BLaER1 treated with 17β-estradiol and CSF1 and Interleukin-3, amounts not matched to agents 10 nM and 100 nM (cell line): ENCODE results near the gene RIN1.
"Not testable (repeated sequence)": the region's sequence is repeated elsewhere in the genome, so short reads cannot be mapped to it uniquely, and the experiment has no call there.

ENCODE experiments used
- H3K27ac ChIP-seq, 11 experiments: shearing (Covaris generic); formaldehyde crosslinking; 2 replicates each; pipeline ENCODE4 v1.8.1; 2022
- H3K27me3 ChIP-seq, 11 experiments: shearing (Covaris generic); formaldehyde crosslinking; 2 replicates each; pipeline ENCODE4 v1.8.1; 2022
- H3K36me3 ChIP-seq, 11 experiments: shearing (Covaris generic); formaldehyde crosslinking; 2 replicates each; pipeline ENCODE4 v1.8.1; 2022
- H3K4me1 ChIP-seq, 10 experiments: shearing (Covaris generic); formaldehyde crosslinking; 2 replicates each; pipeline ENCODE4 v1.8.1; 2022
- H3K4me2 ChIP-seq, 11 experiments: shearing (Covaris generic); formaldehyde crosslinking; 2 replicates each; pipeline ENCODE4 v1.8.1; 2022
- H3K4me3 ChIP-seq, 10 experiments: shearing (Covaris generic); formaldehyde crosslinking; 2 replicates each; pipeline ENCODE4 v1.8.1; 2022
- H3K9ac ChIP-seq, 11 experiments: shearing (Covaris generic); formaldehyde crosslinking; 2 replicates each; pipeline ENCODE4 v1.8.1; 2022
- H3K9me3 ChIP-seq, 11 experiments: shearing (Covaris generic); formaldehyde crosslinking; replicated peaks in 1 of 11; 2 replicates each; pipeline ENCODE4 v1.8.1; 2022
- H4K20me1 ChIP-seq, 11 experiments: shearing (Covaris generic); formaldehyde crosslinking; 2 replicates each; pipeline ENCODE4 v1.8.1; 2022
- Cebpa-rat ChIP-seq, 11 experiments: shearing (Covaris generic); IDR thresholded peaks; 2 replicates each; pipeline ENCODE4 v1.8.1; 2022

Gene RIN1

GRCh38 chr11:66311470-66311964 is 24.7 kb downstream of the RIN1 start:
- Histone ChIP-seq H3K27me3 (no peaks in the 10 kb centered on the region), H4K20me1 (peaks cover 0 to 29% (median 10%) of the 10 kb centered on the region in 11 experiments; a peak in 12 of 22 replicates), H3K9me3 (no peaks in the 10 kb centered on the region), H3K4me1 (peaks cover 36 to 63% (median 54%) of the 10 kb centered on the region in 10 experiments), H3K4me2 (peak overlapping the region; percentile 64 to 89 (median 77)), H3K4me3 (peak overlapping the region; percentile 55 to 72 (median 60)), H3K9ac (peak overlapping the region; percentile 64 to 80 (median 75)), H3K27ac (peak overlapping the region; percentile 33 to 82 (median 72); a peak in 21 of 22 replicates), H3K36me3 (no peaks in the 10 kb centered on the region)
- no peak for TF ChIP-seq Cebpa-rat (IDR thresholded peaks at IDR 0.05)

- Histone ChIP-seq H3K27ac (peak overlapping the region in 1 of 11 experiments; percentile 17; a peak in 2 of 22 replicates), H3K4me2 (peak overlapping the region in 10 of 11 experiments; percentile 64 to 89 (median 76); a peak in 18 of 22 replicates)
- not testable (repeated sequence) for H3K27me3 ChIP-seq
Measured at GRCh38 chr11:66310803-66311440, 25.3 kb downstream of the RIN1 start.

GRCh38 chr11:66310324-66310723 is 25.9 kb downstream of the RIN1 start:
- no peak for TF ChIP-seq Cebpa-rat (IDR thresholded peaks at IDR 0.05)
- Histone ChIP-seq H3K27ac (no peak overlapping the region), H4K20me1 (peaks cover 0 to 17% (median 2%) of the 10 kb centered on the region in 11 experiments; a peak in 10 of 22 replicates), H3K4me1 (peaks cover 24 to 51% (median 42%) of the 10 kb centered on the region in 10 experiments), H3K9ac (0 out of 22 replicates have a peak overlapping the region, but pooled peaks of 2 of the 11 experiments have one; percentile 24 to 74), H3K27me3 (no peaks in the 10 kb centered on the region), H3K4me2 (peak overlapping the region in 4 of 11 experiments; percentile 3 to 89 (median 82); a peak in 5 of 22 replicates), H3K9me3 (no peaks in the 10 kb centered on the region), H3K36me3 (no peaks in the 10 kb centered on the region), H3K4me3 (no peak overlapping the region)

More at GRCh38 chr11:66310803-66311440, 25.3 kb downstream of the RIN1 start:
- not testable (repeated sequence) for H3K4me3 ChIP-seq, H3K36me3 ChIP-seq, H3K9me3 ChIP-seq
- Histone ChIP-seq H4K20me1 (peaks cover 0 to 23% (median 7%) of the 10 kb centered on the region in 11 experiments; a peak in 12 of 22 replicates), H3K4me1 (peaks cover 30 to 57% (median 48%) of the 10 kb centered on the region in 10 experiments), H3K9ac (peak overlapping the region in 10 of 11 experiments; percentile 64 to 80 (median 75); a peak in 12 of 22 replicates)

- Histone ChIP-seq H3K27ac (no peak overlapping the region), H3K27me3 (no peaks in the 10 kb centered on the region), H3K4me2 (peak overlapping the region in 3 of 11 experiments; percentile 3 to 83 (median 24); a peak in 2 of 22 replicates), H4K20me1 (peaks cover 0 to 9% (median 0%) of the 10 kb centered on the region in 11 experiments; a peak in 6 of 22 replicates), H3K9ac (peak overlapping the region in 1 of 11 experiments; percentile 13; a peak in 1 of 22 replicates), H3K4me3 (no peak overlapping the region), H3K4me1 (peaks cover 16 to 43% (median 34%) of the 10 kb centered on the region in 10 experiments), H3K9me3 (no peaks in the 10 kb centered on the region), H3K36me3 (no peaks in the 10 kb centered on the region)
- no peak for TF ChIP-seq Cebpa-rat (IDR thresholded peaks at IDR 0.05)
Measured at GRCh38 chr11:66309475-66309874, 26.8 kb downstream of the RIN1 start.

GRCh38 chr11:66302656-66303055 is 33.6 kb downstream of the RIN1 start:
- H3K27me3 ChIP-seq, result no peaks in the 10 kb centered on the region
- no peaks in the 10 kb centered on the region for H3K36me3 ChIP-seq
- H3K27ac ChIP-seq, result no peak overlapping the region
- H3K4me3 ChIP-seq, result no peak overlapping the region
- no peaks in the 10 kb centered on the region for H3K4me1 ChIP-seq
- H3K9me3 ChIP-seq, result no peaks in the 10 kb centered on the region
- no peaks in the 10 kb centered on the region; a peak in 1 of 22 replicates for H4K20me1 ChIP-seq
- no peak for TF ChIP-seq Cebpa-rat (IDR thresholded peaks at IDR 0.05)
- H3K4me2 ChIP-seq, result no peak overlapping the region
- no peak overlapping the region for H3K9ac ChIP-seq

- no peak overlapping the region for H3K4me3 ChIP-seq
- no peaks in the 10 kb centered on the region for H3K9me3 ChIP-seq
- H3K9ac ChIP-seq, result no peak overlapping the region
- no peaks in the 10 kb centered on the region for H3K36me3 ChIP-seq
- peaks cover 0 to 5% (median 0%) of the 10 kb centered on the region in 10 experiments; a peak in 3 of 20 replicates for H3K4me1 ChIP-seq
- peaks cover 3 to 12% (median 7%) of the 10 kb centered on the region in 11 experiments; a peak in 21 of 22 replicates for H3K27me3 ChIP-seq
- TF ChIP-seq Cebpa-rat (IDR thresholded peaks at IDR 0.05), result no peak
- peaks cover 0 to 11% (median 0%) of the 10 kb centered on the region in 11 experiments; a peak in 2 of 22 replicates for H4K20me1 ChIP-seq
- H3K4me2 ChIP-seq, result no peak overlapping the region
- H3K27ac ChIP-seq, result no peak overlapping the region
Measured at GRCh38 chr11:66299186-66299585, 37.0 kb downstream of the RIN1 start.

GRCh38 chr11:66297610-66298009 is 38.6 kb downstream of the RIN1 start:
- no peak overlapping the region for H3K27ac ChIP-seq
- H3K36me3 ChIP-seq, result no peaks in the 10 kb centered on the region
- H4K20me1 ChIP-seq, result peaks cover 0 to 27% (median 0%) of the 10 kb centered on the region in 11 experiments; a peak in 4 of 22 replicates
- H3K9me3 ChIP-seq, result no peaks in the 10 kb centered on the region
- peaks cover 18 to 28% (median 23%) of the 10 kb centered on the region in 11 experiments for H3K27me3 ChIP-seq
- H3K4me1 ChIP-seq, result peaks cover 0 to 5% (median 0%) of the 10 kb centered on the region in 10 experiments; a peak in 3 of 20 replicates
- H3K4me2 ChIP-seq, result no peak overlapping the region
- TF ChIP-seq Cebpa-rat (IDR thresholded peaks at IDR 0.05), result no peak
- no peak overlapping the region for H3K9ac ChIP-seq
- no peak overlapping the region for H3K4me3 ChIP-seq

- H3K4me1 ChIP-seq, result peaks cover 6 to 16% (median 13%) of the 10 kb centered on the region in 10 experiments
- no peak overlapping the region for H3K4me2 ChIP-seq
- no peak overlapping the region for H3K27ac ChIP-seq
- H3K4me3 ChIP-seq, result no peak overlapping the region
- H3K9me3 ChIP-seq, result peaks cover 0 to 5% (median 0%) of the 10 kb centered on the region in 11 experiments; a peak in 1 of 22 replicates
- H4K20me1 ChIP-seq, result peaks cover 0 to 48% (median 0%) of the 10 kb centered on the region in 11 experiments; a peak in 8 of 22 replicates
- H3K9ac ChIP-seq, result no peak overlapping the region
- no peak for TF ChIP-seq Cebpa-rat (IDR thresholded peaks at IDR 0.05)
- no peaks in the 10 kb centered on the region for H3K36me3 ChIP-seq
- H3K27me3 ChIP-seq, result peaks cover 41 to 55% (median 50%) of the 10 kb centered on the region in 11 experiments
Measured at GRCh38 chr11:66294626-66295620, 41.3 kb downstream of the RIN1 start.
